ENCODE results near the gene RTN4R.

RTN4R gene

DNA sequence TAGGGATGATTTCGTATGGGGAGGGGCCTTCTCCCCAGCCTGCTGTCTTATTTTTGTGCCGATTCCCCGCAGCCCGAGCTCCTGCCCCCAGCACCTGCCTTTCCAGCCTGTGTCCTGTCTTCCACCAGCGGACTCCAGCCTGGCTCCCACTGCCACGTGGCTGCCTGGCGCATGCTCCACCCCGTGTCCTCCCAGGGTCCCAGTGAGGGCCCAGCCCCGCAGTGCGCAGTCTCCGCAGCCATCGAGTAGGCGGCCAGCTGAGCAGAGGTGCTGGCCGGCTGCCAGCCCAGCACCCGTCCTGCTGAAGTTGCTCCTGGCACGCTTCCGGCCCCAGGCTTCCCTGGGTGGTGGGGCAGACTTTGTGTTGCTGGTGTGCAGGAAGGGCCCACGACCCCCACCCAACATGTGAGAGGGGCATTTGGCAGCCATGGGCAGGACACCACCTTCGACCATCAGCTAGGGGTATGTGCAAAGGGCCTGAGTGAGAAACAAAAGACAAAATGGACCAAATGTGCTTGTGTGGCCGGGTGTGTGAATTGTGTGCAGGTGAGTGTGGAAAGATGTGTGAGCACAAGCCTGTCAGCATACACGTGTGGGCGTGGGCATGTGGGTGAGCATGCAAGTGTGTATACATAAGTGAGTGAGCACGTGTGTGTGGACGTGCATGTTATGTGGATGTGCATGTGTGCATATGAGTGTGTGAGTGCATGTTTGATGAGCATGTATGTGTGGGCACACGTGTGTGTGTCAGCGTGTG, 55.9 kb downstream of the RTN4R start:
- peak; percentile 78 to 92 for DNase-seq

- no peak for DNase-seq
These were observed 56.6 kb downstream of the RTN4R start for GRCh38 chr22:20211409-20211996.

- no peak for DNase-seq
These were observed 57.6 kb downstream of the RTN4R start for GRCh38 chr22:20210473-20211059.

DNA sequence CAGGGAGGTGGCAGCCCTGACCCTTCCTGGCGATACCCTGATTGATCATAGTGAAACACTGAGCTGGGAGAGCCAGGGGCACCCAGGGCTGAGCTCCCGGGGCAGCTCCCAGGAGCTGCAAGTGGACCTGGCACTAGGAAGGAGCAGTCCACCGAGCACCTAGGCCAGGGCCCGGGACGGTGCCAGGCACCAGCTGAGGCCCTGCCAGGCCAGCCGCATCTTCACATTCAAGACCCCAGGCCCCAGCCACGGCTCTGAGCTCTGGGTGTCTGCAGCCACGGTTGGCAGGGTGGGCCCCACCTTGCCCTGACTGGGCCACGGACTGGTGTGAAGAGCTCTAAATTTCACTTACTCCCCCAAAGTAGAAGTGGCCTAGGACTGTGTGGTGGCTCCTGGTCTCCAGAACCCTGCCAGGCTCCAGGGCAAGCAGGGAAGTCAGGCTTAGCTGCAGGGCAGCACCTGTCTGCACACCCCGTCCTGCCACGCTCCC, 58.3 kb downstream of the RTN4R start:
- no peak for DNase-seq

GRCh38 chr22:20208713-20209310, 59.3 kb downstream of the RTN4R start:
- DNase-seq: no peak

GRCh38 chr22:20207277-20208025, 60.7 kb downstream of the RTN4R start:
- DNase-seq: no peak

GRCh38 chr22:20206709-20207215, 61.4 kb downstream of the RTN4R start:
- no peak for DNase-seq

GRCh38 chr22:20205964-20206708, 62.0 kb downstream of the RTN4R start:
- peak; percentile 41 to 49 for DNase-seq

- no peak for DNase-seq
These were observed 62.6 kb downstream of the RTN4R start for GRCh38 chr22:20205464-20205963.

DNA sequence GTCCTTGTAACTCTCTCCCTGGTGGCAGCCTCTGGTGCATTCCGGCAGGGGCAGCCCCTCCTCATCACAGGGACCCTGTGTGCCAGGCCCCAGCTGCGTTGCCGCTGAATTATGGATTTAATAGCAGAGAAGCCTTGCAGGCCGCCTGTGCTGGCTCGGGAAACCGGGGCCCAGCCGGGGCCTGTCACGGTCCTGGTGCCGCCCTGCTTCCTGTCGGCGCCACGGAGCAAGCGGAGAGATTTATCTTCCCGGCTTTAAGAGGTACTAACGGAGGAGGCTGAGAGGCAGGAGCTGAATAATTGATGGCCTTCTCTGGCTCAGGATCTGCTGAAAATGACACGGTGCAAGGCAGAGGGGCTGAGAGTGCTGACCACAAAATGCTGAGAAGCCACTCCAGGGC, 63.3 kb downstream of the RTN4R start:
- DNase-seq: no peak

- DNase-seq: no peak
These were observed 63.8 kb downstream of the RTN4R start for GRCh38 chr22:20204311-20204710.

- DNase-seq: no peak
These were observed 64.4 kb downstream of the RTN4R start for GRCh38 chr22:20203552-20204201.

DNA sequence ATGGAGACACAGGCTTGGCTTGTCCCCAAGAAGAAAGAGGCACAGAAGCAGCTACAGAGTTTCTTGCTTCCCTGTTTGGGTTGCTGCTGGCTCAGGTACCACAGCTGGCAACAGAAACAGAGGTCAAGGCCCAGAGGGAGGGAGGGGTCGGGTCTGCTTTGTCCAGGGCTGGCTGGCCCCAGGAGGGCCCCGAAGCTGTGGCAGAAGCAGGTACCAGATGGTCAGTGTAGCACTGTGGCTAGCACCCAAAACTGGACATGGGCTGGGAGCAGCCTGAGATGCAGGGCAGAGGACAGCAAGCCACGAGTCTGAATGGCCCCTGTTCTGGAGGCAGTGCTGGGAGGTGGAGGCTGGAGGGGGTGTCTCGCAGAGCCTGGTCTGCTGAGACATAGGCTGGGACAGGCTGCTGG, 65.0 kb downstream of the RTN4R start:
- no peak for DNase-seq

DNA sequence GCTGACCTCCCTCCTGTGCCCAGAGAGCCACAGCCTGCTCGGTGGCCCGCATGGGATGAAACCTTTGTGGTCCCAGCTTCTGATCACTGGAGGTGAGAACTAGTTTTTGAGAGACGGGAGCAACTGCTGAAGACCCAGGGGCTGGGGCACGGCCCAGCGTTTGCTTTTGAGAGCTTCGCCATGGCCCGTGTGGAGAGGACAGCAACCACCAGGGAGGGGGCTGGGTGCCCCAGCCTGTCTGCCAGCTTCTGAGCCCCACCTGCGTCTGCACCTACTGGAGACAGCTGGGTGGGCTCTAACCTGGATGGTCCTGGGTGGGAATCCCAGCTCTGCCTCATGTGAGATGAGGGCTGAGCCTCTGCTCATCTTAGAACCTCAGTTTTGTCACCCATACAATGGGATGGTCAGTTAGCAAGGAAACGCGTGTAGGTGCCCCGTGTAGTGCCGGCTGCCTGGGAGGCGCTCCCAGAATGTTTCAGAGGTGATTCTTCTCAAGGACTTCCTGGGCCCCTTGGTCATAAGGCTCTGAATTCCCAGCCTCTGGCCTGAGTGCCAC, 66.2 kb downstream of the RTN4R start:
- no peak for DNase-seq

- DNase-seq: no peak
These were observed 68.2 kb downstream of the RTN4R start for GRCh38 chr22:20199906-20200305.

- DNase-seq: no peak
These were observed 68.7 kb downstream of the RTN4R start for GRCh38 chr22:20199413-20199842.

DNA sequence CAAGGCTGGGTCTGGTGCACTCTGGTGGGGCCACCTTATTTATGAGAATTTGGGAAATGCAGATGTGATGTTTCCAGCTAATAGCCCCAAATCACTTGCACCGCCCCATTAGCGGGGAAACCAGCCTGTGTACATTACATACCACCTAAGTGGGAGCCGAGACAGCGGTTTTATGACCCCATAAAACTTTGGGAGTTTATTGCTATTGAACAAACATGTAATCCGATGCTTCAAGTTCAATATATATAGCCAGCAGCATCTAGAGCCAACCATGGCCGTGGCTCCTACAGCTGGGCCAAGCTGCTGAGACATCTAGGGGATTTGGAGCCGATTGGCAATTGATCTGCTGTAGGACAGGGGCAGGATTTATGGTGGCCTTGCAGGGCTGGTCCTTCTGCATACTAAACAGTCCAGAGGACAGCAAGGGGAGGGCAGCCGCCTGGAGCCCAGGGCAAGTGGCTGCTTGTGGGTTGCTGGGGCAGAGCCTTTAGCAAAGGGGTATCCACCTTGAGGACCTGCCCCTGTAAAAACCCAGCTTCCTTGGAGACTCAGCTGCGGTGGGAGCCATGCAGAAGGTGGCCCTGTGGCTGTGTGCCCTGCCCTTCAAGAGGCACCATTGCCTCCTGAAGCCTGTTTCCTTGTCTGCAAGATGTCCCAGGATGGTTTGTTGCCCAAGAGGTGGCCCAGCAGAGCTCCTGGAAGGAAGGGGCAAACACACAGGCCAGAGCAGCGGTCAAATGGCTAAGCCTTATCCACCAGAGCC, 69.4 kb downstream of the RTN4R start:
- no peak for DNase-seq

GRCh38 chr22:20197407-20198030, 70.6 kb downstream of the RTN4R start:
- DNase-seq: no peak

DNA sequence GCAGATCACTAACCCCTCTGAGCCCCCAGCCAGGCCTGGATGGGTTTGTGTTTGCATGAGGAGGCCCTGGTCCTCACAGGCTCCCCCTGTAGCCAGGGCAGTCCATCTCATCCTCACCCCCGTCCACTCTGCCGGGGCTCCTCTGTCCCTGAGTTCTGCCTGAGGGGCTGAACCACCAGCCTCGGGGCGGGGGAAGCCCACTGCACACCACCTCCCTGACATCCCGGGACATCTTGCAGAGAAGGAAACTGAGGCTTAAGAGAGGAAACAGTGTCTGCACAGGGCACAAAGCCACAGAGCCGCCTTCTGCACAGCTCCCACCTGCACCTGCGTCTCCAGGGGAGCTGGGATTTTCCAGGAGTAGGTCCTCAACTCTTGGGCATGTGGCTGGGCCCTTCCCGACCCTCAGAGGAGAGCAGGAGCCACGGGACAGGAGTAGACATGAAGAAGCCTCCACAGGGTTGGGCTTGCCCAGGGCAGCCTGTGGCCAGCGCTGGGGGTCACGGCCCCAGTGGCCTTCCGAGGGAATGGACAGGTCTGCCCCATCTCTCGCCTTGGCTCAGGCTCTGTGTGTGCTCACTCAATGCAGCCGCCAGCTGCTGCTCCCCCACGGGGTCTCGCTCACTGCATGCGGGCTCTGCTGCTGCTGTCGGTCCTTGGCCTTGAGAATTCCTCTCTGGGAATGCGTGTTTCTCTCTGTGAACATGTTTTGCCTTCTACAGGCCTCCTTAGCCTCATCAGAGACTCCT, 71.8 kb downstream of the RTN4R start:
- no peak for DNase-seq
